ENCODE results near the gene ALOX5.

DNA sequence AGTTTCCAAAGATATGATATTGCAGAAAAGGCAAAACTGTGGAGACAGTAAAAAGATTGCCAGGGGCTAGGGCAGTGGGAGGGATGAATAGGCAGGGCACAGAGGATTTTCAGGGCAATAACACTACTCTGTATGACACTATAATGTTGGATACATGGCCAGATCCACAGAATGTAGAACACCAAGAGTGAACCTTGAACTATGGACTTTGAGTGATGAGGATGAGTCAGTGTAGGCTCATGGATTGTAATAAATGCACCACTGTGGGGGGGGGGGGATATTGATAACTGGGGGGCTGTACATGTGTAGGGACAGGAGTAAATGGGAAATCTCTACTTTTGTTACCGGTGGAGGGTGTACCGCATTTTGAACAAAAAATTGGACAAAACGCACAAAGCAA is 77.4 kb downstream of the ALOX5 start:
- no peak for TF ChIP-seq POLR2AphosphoS5 (IDR thresholded peaks at IDR 0.05; ENCODE audit: low read depth, low read length)
- TF ChIP-seq POLR2A (IDR thresholded peaks at IDR 0.05; ENCODE audit: low read depth, low read length) = no peak
- no peak for TF ChIP-seq PAX5 (IDR thresholded peaks at IDR 0.05; ENCODE audit: insufficient read depth, low read length, severe bottlenecking)
